WI38 (cell line): ENCODE measurements around the gene RAD51C.

ENCODE experiments used
- H3K4me3 ChIP-seq: 2 replicates; pipeline ENCODE4 v1.5.1; 2011; ENCODE audit warnings: low read depth, mild to moderate bottlenecking, control low read depth, low read length
- CTCF ChIP-seq: IDR thresholded peaks from 2 replicates; pipeline ENCODE4 v1.5.1; 2012; ENCODE audit warnings: low read depth, mild to moderate bottlenecking, control low read depth, low read length

The RAD51C gene

GRCh38 chr17:58785097-58785496, 92.7 kb downstream of the RAD51C start:
- TF ChIP-seq CTCF: no peak
- no peak overlapping the region for H3K4me3 ChIP-seq
